Central memory CD4-positive, alpha-beta T cell (primary cell): ENCODE measurements around the gene RBMS2.

Source experiments
- DNase-seq: peaks from one replicate; pipeline ENCODE4 v3.0.0; 2022

Gene RBMS2

DNA sequence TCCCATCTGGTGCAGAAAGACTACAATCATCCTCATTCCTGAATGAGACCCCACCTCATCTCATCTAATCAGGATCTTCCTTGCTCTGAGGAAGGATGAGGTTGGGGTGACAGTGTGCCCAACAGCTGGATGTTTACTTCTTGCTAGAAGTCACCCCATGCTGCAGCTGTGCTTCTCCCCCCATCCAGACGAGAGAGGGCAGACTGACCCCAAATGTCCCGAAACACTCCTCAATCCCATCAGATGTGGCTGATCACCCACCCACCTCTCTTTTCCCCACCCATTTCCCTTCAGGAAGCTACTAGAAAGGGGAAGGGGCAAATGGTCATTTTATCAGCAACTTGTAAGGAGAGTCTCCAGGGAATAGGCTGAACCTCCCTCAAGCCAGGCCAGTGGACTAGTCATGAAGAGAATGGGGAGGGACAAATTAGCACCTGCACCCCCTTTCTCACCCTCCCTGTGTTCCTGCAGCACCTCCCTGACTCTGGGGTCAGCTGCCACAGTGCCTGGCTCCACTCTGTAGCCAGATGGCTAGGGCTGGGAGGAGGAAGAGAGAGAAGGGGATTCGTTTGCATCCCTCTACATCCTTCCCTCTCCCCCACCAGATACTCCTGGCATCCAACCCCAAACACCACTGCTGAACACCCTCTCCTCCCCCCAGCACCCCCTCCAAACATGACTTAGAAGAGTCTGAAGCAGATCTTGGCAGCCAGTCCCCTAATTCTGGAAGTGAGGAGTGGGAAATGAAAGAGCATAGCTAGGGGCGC is 111.3 kb downstream of the RBMS2 start:
- DNase-seq = no peak

DNA sequence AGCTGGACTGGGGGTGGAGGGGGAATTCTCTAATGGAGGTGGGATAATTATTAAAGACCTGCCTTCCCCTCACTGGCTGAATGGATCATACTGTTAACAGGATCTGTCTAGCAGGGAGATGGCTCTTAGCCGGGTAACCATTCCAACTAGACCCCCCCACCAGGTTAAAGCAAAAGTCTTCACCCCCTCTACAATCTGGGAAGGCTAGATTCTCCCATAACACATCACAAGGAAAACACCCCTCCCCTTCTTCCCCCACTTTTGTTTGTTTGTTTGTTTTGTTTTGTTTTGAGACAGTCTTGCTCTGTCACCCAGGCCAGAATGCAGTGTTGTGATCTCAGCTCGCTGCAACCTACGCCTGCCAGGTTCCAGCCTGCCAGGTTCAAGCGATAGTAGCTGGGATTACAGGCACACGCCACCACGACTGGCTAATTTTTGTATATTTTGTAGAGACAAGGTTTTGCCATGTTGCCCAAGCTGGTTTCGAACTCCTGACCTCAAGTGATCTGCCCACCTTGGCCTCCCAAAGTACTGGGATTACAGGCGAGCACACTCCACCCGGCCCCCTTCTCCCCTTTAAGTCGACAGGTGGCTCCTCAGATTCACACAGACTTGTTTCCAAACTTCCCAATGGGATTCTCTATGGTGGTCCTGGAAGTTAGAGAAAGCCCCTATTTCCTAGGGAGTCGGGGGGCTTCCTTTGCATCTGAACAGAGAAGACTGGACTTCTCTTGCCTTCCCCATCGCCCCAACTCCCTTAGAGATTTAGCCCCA is 112.0 kb downstream of the RBMS2 start:
- DNase-seq = no peak

DNA sequence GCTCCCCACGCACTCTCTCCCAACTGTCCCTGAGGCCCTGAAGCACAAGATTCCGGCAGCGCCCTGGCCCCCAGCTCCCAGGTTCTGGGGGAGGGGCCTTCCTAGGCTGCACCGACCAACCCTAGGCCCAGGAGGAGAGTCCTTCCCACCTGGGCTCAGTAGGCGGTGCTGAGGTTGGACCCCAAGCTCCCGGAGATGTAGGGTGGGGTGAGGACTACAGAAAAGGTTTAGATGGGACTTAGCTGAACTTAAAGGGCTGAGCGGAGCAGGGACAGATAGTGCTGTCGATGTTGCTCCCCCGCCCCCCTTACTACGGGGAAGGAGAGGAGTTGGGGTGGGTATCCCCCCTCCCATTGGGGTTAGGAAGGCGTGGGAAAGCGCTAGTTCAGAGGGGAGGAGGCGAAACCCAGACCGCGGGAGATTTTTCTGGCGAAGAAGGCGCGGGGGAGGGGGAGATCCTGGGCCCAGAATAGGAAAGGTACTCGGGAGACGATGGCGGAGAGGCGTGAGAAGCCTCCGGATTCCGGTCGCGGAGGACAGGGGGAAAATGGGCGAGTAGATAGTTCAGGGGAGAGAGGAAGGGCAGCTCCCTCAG is 112.7 kb downstream of the RBMS2 start:
- peak; percentile 14 for DNase-seq

GRCh38 chr12:56634837-56635791 is 113.5 kb downstream of the RBMS2 start:
- DNase-seq = peak; percentile 67

- peak; percentile 76 for DNase-seq
Measured at GRCh38 chr12:56635806-56636674, 114.4 kb downstream of the RBMS2 start.

DNA sequence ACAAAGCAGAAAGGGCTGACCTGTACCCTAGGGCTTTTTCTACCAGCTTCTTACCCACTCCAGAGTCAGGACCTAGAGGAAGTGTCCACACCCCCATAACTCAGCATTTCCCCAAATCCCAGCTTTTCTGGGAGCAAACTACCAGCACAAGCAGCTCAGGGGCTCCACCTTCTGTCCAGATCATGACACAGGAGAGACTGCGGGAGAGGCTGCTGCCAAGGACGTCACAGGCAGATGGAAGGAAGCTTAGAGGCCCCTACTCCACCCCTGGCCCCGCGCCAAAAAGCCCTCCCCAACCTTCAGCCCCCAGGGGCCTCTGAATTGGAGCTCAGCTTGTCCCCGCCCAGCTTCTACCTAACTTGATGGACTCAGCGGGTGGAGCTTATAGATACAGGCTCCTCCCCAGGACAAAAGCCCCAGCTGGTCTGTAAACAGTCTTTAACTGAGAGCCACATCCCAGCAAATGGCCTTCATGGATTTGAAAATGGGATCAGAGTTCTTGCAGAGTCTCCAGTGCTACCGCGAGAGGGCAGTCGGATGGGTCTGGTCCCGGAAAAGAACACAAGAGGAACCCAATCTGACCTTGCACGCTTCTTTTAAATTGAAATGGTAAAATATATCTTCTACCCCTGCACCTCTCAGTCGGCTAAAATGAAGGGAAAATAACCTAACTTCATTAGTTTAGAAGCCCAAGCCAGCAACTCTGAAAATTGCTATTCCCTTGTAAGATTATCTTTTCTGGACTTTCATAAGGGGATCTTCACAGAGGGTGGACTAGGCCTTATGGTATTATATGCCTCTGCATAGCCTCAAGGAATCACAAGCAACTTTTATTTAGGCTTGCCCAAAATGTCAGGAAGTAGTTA is 115.3 kb downstream of the RBMS2 start:
- DNase-seq = peak; percentile 97

DNA sequence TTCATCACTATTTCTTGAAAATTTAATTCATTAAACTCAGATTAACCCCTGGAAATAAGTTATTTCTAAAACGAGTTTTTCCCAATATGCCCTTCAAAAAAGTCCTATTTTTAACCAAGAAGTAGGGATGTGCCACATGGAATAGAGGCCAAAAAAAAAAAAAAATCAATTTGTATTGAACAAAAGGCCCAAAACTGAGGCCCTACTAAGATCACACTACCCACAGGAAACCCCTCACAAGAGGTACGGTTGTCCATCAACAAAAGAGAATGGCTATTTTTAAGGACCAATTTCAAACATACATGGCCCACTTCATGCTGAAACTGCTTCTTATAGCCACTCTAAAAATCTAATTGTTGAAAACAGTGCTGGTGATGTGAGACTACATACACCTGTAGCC is 116.0 kb downstream of the RBMS2 start:
- no peak for DNase-seq

- no peak for DNase-seq
Measured at GRCh38 chr12:56641219-56641618, 119.6 kb downstream of the RBMS2 start.

DNA sequence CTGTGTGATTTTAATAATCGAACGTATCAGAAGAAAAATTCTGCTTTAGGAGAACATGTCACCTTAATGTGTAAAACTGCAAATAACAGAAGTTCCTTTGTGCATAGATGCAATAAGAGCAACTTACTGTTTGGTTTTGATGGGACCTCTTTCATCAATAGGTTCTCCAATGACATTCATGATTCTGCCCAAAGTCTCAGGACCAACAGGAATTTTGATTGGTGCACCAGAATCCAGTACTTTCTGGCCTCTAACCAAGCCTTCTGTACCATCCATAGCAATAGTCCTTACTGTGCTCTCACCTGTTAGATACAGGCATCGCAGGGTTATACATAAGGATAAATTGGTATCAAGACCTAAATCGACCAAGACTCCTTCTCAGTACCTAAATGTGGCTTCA is 123.0 kb downstream of the RBMS2 start:
- no peak for DNase-seq

- DNase-seq = no peak
Measured at GRCh38 chr12:56645201-56645716, 123.6 kb downstream of the RBMS2 start.
